Hepatocyte (in vitro differentiated cells): ENCODE data around the gene FGF12. TPM values are rescaled to one million over a fixed set of nuclear protein-coding genes. Genes with fewer than 3 reads are reported as not detected.

Experiments used
- DNase-seq: peaks from one replicate; pipeline ENCODE4 v3.0.0-alpha.2; 2016; ENCODE audit warnings: low spot score
- H2AFZ ChIP-seq: fragments of 200-600 bp; sonication (generic); 2 replicates; pipeline ENCODE4 v1.6.0; 2016; ENCODE audit warnings: antibody characterized with exemption, mild to moderate bottlenecking
- H3K27ac ChIP-seq: fragments of 200-600 bp; sonication (generic); 2 replicates; pipeline ENCODE4 v1.5.1; 2016; ENCODE audit warnings: mild to moderate bottlenecking
- H3K27me3 ChIP-seq: fragments of 200-600 bp; sonication (generic); 2 replicates; pipeline ENCODE4 v1.6.1; 2016
- H3K36me3 ChIP-seq: fragments of 200-600 bp; sonication (generic); replicated peaks from 2 replicates; pipeline ENCODE4 v1.5.1; 2016; ENCODE audit warnings: low read depth; ENCODE audit not compliant: insufficient read depth
- H3K4me1 ChIP-seq: fragments of 200-600 bp; sonication (generic); 2 replicates; pipeline ENCODE4 v1.5.1; 2016; ENCODE audit warnings: mild to moderate bottlenecking, moderate library complexity; ENCODE audit not compliant: insufficient read depth
- H3K4me2 ChIP-seq: fragments of 200-600 bp; sonication (generic); 2 replicates; pipeline ENCODE4 v1.6.0; 2016
- H3K4me3 ChIP-seq: fragments of 200-600 bp; sonication (generic); 2 replicates; pipeline ENCODE4 v1.5.1; 2016; ENCODE audit warnings: mild to moderate bottlenecking
- H3K79me2 ChIP-seq: fragments of 200-600 bp; sonication (generic); 2 replicates; pipeline ENCODE4 v1.6.0; 2017; ENCODE audit warnings: mild to moderate bottlenecking
- H3K9me2 ChIP-seq: fragments of 200-600 bp; sonication (generic); replicated peaks from 2 replicates; pipeline ENCODE4 v1.6.0; 2017; ENCODE audit warnings: mild to moderate bottlenecking; ENCODE audit not compliant: insufficient read depth
- H3K9me3 ChIP-seq: fragments of 200-600 bp; sonication (generic); 2 replicates; pipeline ENCODE4 v1.5.1; 2016; ENCODE audit warnings: low read depth, mild to moderate bottlenecking
- H4K20me1 ChIP-seq: fragments of 200-600 bp; sonication (generic); 2 replicates; pipeline ENCODE4 v1.6.0; 2016; ENCODE audit warnings: mild to moderate bottlenecking; ENCODE audit not compliant: insufficient read depth, poor library complexity, severe bottlenecking
- EZH2 ChIP-seq: fragments of 200-600 bp; sonication (generic); IDR thresholded peaks from 2 replicates; pipeline ENCODE4 v1.6.1; 2016; ENCODE audit warnings: antibody characterized with exemption, mild to moderate bottlenecking, borderline replicate concordance
- EZH2phosphoT487 ChIP-seq: fragments of 200-600 bp; sonication (generic); IDR thresholded peaks from one replicate; pipeline ENCODE4 v1.6.1; 2018; ENCODE audit warnings: antibody characterized with exemption, mild to moderate bottlenecking, low read depth, moderate library complexity; ENCODE audit not compliant: unreplicated experiment, severe bottlenecking
- WGBS: methylation state at CpG from one replicate; pipeline ENCODE4 v1.1.6; 2016; ENCODE audit warnings: low lambda C conversion rate; ENCODE audit errors: missing lambda C conversion rate; 5-methylcytosine and 5-hydroxymethylcytosine counted together
- polyA plus RNA-seq: library from polyadenylated mRNA; unstranded; fragments of >200 nt; fragmentation: Nextera tagmentation; extraction: Ambion mirVana; gene quantifications from 2 replicates; pipeline ENCODE4 v1.2.1, GENCODE V29; 2016
- total RNA-seq: library from RNA; depleted of rRNA; stranded (reverse); fragments of >200 nt; gene quantifications from 2 replicates; pipeline ENCODE4 v1.2.3, GENCODE V29; 2014
- TF ChIP-seq, protein P1 (sequence below): fragments of 200-600 bp; sonication (generic); IDR thresholded peaks from 2 replicates; pipeline ENCODE4 v1.5.1; 2016; ENCODE audit warnings: antibody characterized with exemption, mild to moderate bottlenecking; ENCODE audit not compliant: poor library complexity

The FGF12 gene
- total and polyA plus RNA-seq, 2 experiments from 2014 or later: 2.1 TPM

DNA sequence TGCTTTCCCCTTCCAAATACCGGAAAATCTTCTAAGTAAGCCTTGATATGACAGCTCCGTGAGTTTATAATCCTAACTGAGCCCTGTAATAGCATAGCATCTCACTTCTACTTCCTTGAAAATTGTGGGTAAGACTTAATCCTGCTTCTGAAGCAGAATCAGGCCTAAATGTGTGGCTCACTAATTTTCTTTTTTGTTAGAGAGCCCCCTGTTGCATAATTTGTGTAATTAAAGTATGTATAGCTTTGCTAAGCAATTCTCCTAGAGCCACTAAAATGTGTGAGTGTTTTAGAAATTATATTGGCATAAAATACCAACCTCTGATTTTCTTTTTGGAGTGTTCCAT, 304.4 kb downstream of the FGF12 start:
- Histone ChIP-seq H2AFZ (no peak overlapping the region), H4K20me1 (no peaks in the 10 kb centered on the region), H3K27ac (no peak overlapping the region), H3K79me2 (no peaks in the 10 kb centered on the region), H3K27me3 (no peaks in the 10 kb centered on the region), H3K4me3 (no peak overlapping the region), H3K9me3 (no peaks in the 10 kb centered on the region), H3K36me3 (no peaks in the 10 kb centered on the region), H3K4me1 (no peaks in the 10 kb centered on the region), H3K9me2 (no peaks in the 10 kb centered on the region), H3K4me2 (no peak overlapping the region)
- DNase-seq: no peak
- 62% methylated on average over 2 of the region's 2 CpGs for WGBS
- TF ChIP-seq EZH2phosphoT487 (no peak), EZH2 (no peak)
- TF ChIP-seq, protein P1, sequence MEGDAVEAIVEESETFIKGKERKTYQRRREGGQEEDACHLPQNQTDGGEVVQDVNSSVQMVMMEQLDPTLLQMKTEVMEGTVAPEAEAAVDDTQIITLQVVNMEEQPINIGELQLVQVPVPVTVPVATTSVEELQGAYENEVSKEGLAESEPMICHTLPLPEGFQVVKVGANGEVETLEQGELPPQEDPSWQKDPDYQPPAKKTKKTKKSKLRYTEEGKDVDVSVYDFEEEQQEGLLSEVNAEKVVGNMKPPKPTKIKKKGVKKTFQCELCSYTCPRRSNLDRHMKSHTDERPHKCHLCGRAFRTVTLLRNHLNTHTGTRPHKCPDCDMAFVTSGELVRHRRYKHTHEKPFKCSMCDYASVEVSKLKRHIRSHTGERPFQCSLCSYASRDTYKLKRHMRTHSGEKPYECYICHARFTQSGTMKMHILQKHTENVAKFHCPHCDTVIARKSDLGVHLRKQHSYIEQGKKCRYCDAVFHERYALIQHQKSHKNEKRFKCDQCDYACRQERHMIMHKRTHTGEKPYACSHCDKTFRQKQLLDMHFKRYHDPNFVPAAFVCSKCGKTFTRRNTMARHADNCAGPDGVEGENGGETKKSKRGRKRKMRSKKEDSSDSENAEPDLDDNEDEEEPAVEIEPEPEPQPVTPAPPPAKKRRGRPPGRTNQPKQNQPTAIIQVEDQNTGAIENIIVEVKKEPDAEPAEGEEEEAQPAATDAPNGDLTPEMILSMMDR: peak; percentile 37

DNA sequence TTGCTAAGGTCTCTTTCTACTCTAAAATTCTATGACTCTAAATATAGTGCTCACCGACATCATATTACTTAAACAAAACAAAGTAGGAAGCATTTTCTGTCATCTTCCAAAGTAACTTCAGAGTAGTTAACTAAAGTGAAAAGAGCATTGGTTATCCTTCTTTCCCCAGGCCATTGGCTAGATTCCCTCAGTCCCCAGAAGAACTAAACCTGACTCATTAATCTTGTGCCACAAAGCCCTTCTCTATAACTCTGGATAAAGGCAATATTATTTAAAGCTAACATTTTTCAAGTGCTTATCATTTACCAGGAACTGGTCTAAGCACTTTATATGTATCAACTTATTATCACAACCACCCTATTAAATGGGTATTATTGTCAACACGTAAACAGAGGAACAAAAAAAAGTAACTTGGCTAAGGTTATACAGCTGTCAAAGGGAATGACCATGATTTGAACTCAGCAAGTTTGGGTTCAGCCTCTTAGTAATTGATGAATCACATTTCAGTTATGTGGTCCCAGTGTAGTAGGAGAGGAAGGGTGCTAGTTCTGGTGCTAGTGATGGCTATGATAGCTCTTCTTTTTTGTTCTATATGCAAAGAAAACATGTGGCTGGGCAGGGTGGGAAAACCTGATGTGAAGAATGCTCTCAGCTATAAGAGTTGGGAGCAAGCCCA, 304.9 kb downstream of the FGF12 start:
- H3K9me2 ChIP-seq: no peaks in the 10 kb centered on the region
- no peaks in the 10 kb centered on the region for H3K9me3 ChIP-seq
- no peak overlapping the region for H3K27ac ChIP-seq
- no peaks in the 10 kb centered on the region for H3K4me1 ChIP-seq
- H3K36me3 ChIP-seq: no peaks in the 10 kb centered on the region
- H3K79me2 ChIP-seq: no peaks in the 10 kb centered on the region
- no peak overlapping the region for H2AFZ ChIP-seq
- no peak overlapping the region for H3K4me3 ChIP-seq
- 81% methylated on average over 2 of the region's 2 CpGs for WGBS
- no peaks in the 10 kb centered on the region for H3K27me3 ChIP-seq
- DNase-seq: no peak
- no peaks in the 10 kb centered on the region for H4K20me1 ChIP-seq
- TF ChIP-seq, protein P1: no peak
- TF ChIP-seq EZH2phosphoT487: no peak
- no peak for TF ChIP-seq EZH2
- H3K4me2 ChIP-seq: no peak overlapping the region

DNA sequence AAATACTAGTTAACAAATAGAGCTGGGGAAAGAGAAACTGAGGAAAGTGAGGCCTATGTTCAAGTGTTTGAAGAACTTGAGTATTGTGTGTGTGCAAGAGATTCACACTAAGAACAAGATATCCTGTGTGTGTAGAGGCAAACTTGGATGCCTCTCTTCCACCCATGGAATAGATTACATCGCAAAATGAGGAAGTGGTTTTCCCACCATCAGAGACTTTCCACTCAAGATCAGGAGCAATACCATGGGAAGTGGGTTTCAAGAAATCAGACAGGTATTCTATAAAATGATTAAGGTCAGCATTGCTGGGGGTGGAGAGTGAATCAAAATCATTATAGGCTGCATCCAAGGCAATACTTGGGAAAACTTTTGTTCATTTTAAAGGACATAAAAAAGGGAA, 308.0 kb downstream of the FGF12 start:
- Histone ChIP-seq H3K9me3 (no peaks in the 10 kb centered on the region), H2AFZ (no peak overlapping the region), H4K20me1 (no peaks in the 10 kb centered on the region), H3K27ac (no peak overlapping the region), H3K27me3 (no peaks in the 10 kb centered on the region), H3K4me3 (no peak overlapping the region), H3K36me3 (no peaks in the 10 kb centered on the region), H3K4me2 (no peak overlapping the region), H3K4me1 (no peaks in the 10 kb centered on the region), H3K79me2 (no peaks in the 10 kb centered on the region), H3K9me2 (no peaks in the 10 kb centered on the region)
- WGBS: 100% methylated on average over 1 of the region's 1 CpG
- no peak for DNase-seq
- TF ChIP-seq EZH2: no peak
- TF ChIP-seq, protein P1: no peak
